ENCODE results near the gene CYB5A.

DNA sequence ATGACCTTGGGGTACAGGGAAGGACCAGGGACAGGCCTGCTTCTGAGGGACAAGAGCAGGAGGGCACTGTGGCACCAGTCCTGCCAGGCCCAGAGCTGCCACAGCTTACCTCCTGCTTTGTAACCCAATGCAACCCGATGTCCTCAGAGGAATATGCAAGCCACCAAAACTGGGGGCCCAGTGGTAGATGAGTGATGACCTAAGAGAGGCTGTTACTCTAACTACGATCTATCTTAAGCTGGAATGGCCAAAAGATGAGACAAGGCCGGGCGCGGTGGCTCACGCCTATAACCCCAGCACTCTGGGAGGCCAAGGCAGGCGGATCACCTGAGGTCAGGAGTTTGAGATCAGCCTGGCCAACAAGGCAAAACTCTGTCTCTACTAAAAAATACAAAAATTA lies 12.8 kb downstream of the CYB5A start:
- TF ChIP-seq, protein P1, sequence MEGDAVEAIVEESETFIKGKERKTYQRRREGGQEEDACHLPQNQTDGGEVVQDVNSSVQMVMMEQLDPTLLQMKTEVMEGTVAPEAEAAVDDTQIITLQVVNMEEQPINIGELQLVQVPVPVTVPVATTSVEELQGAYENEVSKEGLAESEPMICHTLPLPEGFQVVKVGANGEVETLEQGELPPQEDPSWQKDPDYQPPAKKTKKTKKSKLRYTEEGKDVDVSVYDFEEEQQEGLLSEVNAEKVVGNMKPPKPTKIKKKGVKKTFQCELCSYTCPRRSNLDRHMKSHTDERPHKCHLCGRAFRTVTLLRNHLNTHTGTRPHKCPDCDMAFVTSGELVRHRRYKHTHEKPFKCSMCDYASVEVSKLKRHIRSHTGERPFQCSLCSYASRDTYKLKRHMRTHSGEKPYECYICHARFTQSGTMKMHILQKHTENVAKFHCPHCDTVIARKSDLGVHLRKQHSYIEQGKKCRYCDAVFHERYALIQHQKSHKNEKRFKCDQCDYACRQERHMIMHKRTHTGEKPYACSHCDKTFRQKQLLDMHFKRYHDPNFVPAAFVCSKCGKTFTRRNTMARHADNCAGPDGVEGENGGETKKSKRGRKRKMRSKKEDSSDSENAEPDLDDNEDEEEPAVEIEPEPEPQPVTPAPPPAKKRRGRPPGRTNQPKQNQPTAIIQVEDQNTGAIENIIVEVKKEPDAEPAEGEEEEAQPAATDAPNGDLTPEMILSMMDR (conservative IDR thresholded peaks at IDR 0.05), result no peak
- TF ChIP-seq ZFX (IDR thresholded peaks at IDR 0.05), result no peak
